HG02870 (cell line): ENCODE results near the gene CMTM6.
"Not testable (repeated sequence)": the region's sequence is repeated elsewhere in the genome, so short reads cannot be mapped to it uniquely, and the experiment has no call there.

Experiments used
- ATAC-seq: cut with Tn5 transposase; IDR thresholded peaks from one replicate; pipeline ENCODE4 v1.9.1; 2021; ENCODE audit warnings: mild to moderate bottlenecking, moderate library complexity; ENCODE audit not compliant: unreplicated experiment

The CMTM6 gene, protein sequence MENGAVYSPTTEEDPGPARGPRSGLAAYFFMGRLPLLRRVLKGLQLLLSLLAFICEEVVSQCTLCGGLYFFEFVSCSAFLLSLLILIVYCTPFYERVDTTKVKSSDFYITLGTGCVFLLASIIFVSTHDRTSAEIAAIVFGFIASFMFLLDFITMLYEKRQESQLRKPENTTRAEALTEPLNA

GRCh38 chr3:32502118-32502945 is at the start of gene CMTM6:
CMTM6 (minus strand) TSS chr3:32502852; CDS start chr3:32502745, 107 bp downstream.
- ATAC-seq, result peak; percentile 72

- no peak for ATAC-seq
These were observed 49.4 kb upstream of the CMTM6 start for GRCh38 chr3:32552013-32552412.

GRCh38 chr3:32551496-32551895 is 48.8 kb upstream of the CMTM6 start:
- ATAC-seq, result no peak

GRCh38 chr3:32551087-32551486 is 48.4 kb upstream of the CMTM6 start:
- ATAC-seq, result no peak

GRCh38 chr3:32545305-32545704 is 42.7 kb upstream of the CMTM6 start:
- no peak for ATAC-seq

DNA sequence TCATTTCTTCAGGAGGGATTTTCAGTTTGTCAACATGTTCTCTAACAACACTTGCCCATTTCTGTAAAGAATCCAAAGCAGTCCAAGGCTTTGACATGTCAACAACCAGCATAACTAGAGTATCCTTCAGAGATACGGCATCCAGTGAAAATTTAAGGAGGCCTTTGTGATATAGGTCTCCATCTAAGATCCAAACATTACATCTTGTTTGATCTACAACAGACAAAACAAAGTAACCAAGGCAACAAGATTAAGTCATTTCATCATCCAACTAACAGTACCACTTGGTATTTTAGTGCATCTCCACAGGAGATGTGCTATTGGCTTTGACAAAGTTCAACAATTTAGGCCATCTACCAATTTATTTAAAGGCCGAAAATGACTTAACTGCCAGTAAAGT is 42.2 kb upstream of the CMTM6 start:
- no peak for ATAC-seq

GRCh38 chr3:32542807-32543206 is 40.2 kb upstream of the CMTM6 start:
- ATAC-seq, result no peak

- ATAC-seq, result no peak
These were observed 38.2 kb upstream of the CMTM6 start for GRCh38 chr3:32540899-32541298.

DNA sequence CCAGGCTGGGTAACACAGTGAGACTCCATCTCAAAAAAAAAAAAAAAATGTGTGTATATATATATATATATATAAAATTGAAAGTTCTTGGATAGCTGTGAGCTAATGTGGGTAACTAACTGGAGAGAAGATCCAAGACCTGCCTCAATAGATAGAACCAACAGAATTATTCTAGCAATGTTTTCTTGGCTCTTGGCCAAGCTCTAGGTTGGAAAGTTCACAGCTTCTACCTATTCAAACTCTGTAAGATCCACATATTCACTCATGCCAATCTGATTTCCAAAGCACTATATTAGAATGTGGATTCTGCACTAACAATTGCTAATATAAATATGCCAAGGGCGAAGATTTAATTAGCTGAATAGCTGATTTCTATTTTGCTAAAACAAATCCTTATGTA is 29.8 kb upstream of the CMTM6 start:
- ATAC-seq, result no peak

DNA sequence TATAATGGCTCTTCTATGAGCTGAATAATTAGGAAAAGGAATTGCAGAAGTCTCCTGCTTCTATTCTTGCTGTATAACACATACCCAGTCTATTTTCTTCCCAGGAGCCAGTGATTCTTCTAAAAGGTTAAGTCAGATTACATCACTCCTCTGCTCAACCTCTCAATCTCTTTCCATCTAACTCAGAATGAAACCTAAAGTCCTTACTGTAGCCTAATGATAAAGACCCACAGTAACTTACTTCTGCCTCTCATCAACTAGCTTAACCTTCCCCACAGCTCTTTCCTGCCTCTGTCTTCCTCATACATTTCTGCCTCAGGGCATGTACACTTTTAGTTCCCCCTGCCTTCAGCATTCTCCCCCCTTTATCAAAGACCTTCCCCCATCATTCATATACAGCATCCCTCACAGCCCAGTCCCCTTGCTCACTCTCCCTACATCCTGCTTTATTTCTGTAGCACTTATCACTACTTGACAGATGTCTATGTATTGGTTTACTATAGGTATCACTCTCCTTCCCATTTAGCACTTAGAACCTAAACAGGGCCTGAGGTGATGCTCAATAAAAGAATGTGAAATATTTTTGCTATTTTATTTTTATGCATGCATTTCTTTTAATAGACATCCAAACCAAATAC is 28.5 kb upstream of the CMTM6 start:
- peak; percentile 90 for ATAC-seq

GRCh38 chr3:32525720-32526119 is 23.1 kb upstream of the CMTM6 start:
- ATAC-seq, result no peak

- no peak for ATAC-seq
These were observed 20.0 kb upstream of the CMTM6 start for GRCh38 chr3:32522682-32523081.

DNA sequence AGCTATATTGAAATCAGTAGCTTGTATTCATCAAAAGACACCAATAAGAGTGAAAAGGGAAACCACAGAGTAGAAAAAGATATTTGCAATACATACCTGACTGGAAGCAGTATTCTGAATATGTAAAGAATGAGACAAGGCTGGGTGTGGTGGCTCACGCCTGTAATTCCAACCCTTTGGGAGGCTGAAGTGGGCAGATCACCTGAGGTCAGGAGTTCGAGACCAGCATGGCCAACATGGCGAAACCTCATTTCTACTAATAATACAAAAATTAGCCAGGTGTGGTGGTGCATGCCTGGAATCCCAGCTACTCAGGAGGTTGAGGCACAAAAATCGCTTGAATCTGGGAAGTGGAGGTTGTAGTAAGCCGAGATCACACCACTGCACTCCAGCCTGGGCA is 16.3 kb upstream of the CMTM6 start:
- not testable (repeated sequence) for ATAC-seq

DNA sequence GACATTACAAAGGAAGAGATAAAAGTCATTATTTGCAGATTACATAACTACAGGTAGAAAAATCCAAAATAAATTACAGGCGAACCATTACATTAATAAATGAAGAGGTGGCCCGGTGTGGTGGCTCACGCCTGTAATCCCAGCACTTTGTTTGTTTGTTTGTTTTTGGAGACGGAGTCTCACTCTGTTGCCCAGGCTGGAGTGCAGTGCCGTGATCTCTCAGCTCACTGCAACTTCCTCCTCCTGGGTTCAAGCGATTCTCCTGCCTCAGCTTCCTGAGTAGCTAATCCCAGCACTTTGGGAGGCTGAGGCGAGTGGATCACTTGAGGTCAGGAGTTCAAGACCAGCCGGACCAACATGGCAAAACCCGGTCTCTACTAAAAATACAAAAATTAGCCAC is 14.1 kb upstream of the CMTM6 start:
- not testable (repeated sequence) for ATAC-seq

DNA sequence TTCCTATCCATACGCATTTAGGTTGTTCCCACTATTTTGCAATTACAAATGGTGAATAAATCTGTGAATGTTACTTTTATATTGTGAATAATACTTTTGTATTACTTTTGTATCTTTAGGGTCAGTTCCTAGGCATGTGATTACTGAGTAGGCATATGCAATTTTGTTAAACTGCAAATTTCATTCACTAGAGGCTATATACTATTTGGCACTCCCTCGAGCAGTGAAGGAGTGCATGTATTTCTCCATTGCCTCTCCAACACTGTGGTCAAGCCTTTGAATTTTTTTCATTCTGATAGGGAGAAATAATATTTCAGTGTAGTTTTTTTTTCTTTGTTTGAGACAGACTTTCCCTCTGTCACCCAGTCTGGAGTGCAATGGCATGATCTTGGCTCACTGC is 8.4 kb upstream of the CMTM6 start:
- no peak for ATAC-seq

DNA sequence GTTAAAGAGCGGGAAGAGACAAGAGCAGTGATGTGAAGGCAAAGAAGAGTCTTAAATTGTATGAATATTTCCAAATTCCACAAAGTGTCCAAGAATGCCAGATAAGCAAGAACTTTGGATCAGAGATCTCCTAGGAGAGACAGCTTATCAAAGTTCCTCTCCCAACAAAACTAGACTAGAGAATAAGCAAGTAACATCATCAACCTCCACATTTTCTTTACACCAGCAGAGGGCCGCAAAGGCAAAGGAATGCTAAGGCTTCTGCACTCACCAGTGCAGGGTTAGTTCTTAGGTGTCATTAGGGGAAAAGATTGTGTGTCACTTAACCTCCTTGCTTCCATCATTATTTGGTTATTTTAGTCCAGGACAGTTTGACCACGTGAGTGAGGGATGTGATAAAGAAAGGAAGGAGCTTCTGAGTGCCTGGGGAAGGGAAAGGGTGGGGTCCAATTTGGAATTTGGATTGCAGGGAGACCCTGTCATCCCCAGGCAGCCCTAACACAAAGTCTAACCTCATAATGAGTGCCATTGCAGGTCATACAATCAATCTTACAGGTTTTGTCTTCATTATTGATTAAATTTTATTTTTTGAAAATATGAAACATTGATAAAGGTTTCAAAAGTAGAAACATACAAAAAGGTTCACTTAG is 7.5 kb upstream of the CMTM6 start:
- ATAC-seq, result peak; percentile 80

DNA sequence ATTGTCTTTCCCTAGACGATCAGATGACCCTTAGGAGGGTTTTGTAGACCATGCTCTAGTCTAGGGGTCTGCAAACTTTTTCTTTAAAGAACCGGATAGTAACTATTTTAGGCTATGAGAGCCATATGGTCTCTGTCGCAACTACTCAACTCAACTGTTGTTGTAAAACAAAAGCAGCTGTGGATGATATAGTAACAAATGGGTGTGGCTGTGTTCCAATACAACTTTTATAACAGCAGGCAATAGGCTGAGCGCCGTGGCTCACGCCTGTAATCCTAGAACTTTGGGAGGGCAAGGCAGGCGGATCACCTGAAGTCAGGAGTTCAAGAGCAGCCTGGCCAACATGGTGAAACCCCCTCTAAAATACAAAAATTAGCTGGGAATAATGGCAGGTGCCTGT is 6.1 kb upstream of the CMTM6 start:
- no peak for ATAC-seq

- ATAC-seq, result no peak
These were observed 3.8 kb upstream of the CMTM6 start for GRCh38 chr3:32506466-32506865.

DNA sequence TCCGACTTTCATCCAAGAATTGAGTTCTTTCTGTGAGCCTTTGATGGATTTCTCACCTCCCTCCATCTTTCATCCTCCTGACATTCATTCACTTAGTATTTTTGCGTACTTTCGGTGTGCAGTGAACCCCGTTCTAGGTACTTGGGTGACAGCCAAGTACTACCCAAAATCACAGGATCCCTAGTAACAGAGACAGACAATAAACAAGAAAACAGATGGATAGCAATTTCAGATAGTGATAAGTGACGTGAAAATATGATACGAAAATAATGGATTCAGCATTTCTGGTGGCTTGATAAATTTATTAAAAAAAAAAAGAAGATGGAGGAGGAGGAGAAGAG is 264 bp upstream of the CMTM6 start:
- ATAC-seq, result no peak

DNA sequence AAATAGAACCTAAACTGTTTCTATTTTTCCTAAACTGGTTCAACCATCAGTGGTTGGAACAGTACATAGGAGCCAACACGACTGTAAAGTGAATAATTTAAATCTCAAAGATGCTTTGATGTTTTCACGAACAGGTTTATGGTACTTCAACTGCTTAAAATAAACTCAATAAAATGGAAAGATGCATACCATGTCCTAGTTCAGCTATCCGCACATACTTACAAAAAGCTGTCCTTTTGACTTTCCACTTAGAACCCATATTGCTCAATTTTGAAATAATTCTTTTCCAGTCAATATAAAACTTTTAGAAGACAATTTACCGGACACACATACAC is 902 bp downstream of the CMTM6 start:
- ATAC-seq, result no peak

- no peak for ATAC-seq
These were observed 1.5 kb downstream of the CMTM6 start for GRCh38 chr3:32500880-32501782.
